ENCODE data around the gene IL17RC. TPM values are rescaled to one million over a fixed set of nuclear protein-coding genes. Genes with fewer than 3 reads are reported as not detected.

IL17RC gene
- total RNA-seq, 6 experiments from 2014 or later = 26.3 to 33.6 (median 29.6) TPM

DNA sequence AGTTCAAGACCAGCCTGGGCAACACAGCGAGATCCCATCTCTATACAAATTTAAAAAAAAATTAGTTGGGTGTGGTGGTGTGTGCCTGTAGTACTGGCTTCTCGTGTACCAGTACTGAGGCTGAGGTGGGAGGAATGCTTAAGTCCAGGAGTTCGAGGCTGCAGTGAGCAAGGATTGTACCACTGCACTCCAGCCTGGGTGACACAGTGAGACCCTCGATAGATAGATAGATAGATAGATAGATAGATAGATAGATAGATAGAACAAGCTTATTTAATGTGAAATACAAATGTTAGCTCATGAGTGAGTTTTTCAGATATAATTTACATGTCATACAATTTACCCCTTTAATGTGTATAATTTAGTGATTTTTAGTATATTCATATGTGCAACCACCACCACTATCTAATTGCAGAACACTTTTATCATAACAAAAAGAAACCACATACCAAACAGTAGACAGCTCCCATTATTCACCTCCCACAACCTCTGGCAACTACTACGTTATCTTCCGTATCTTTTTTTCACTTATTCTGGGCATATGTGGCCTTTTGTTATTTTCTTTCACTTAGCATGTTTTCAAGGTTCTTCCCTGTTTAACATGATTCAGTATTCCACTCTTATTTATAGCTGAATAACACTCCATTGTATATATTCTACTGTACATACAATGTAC lies 48.4 kb downstream of the IL17RC start:
- H3K9me3 Mint-ChIP-seq = no peaks in the 10 kb centered on the region
- peaks cover 35% of the 10 kb centered on the region for H3K36me3 Mint-ChIP-seq (ENCODE audit: low read depth)
- TF ChIP-seq, protein P1, sequence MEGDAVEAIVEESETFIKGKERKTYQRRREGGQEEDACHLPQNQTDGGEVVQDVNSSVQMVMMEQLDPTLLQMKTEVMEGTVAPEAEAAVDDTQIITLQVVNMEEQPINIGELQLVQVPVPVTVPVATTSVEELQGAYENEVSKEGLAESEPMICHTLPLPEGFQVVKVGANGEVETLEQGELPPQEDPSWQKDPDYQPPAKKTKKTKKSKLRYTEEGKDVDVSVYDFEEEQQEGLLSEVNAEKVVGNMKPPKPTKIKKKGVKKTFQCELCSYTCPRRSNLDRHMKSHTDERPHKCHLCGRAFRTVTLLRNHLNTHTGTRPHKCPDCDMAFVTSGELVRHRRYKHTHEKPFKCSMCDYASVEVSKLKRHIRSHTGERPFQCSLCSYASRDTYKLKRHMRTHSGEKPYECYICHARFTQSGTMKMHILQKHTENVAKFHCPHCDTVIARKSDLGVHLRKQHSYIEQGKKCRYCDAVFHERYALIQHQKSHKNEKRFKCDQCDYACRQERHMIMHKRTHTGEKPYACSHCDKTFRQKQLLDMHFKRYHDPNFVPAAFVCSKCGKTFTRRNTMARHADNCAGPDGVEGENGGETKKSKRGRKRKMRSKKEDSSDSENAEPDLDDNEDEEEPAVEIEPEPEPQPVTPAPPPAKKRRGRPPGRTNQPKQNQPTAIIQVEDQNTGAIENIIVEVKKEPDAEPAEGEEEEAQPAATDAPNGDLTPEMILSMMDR (IDR thresholded peaks at IDR 0.05) = no peak
- no peak overlapping the region for H3K27ac Mint-ChIP-seq
- no peaks in the 10 kb centered on the region for H3K27me3 Mint-ChIP-seq (ENCODE audit: insufficient read depth)
- DNase-seq = no peak
- H3K4me3 Mint-ChIP-seq = no peak overlapping the region
- H3K4me1 Mint-ChIP-seq (ENCODE audit: low read depth) = peaks cover 11% of the 10 kb centered on the region

DNA sequence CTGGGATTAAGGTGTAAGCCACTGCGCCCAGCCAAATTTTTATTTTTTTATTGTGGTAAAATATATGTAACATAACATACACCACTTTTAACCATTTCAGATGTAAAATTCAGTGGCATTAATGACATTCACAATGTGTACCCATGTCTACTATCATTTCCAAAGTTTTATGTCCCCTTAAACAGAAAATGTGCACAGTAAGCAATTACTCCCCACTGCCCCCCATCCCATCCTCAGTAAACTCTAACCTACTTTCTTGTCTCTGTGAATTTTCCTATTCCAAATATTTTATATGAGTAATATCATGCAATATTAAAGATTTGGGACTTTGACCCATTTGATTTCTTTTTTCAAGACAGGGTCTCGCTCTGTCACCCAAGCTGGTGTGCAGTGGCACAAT lies 49.9 kb downstream of the IL17RC start:
- Mint-ChIP-seq H3K4me3 (no peak overlapping the region), H3K4me1 (ENCODE audit: low read depth) (peaks cover 26% of the 10 kb centered on the region), H3K27ac (no peak overlapping the region), H3K9me3 (no peaks in the 10 kb centered on the region), H3K36me3 (ENCODE audit: low read depth) (peaks cover 42% of the 10 kb centered on the region), H3K27me3 (ENCODE audit: insufficient read depth) (no peaks in the 10 kb centered on the region)
- TF ChIP-seq, protein P1 (IDR thresholded peaks at IDR 0.05) = no peak
- DNase-seq = no peak

DNA sequence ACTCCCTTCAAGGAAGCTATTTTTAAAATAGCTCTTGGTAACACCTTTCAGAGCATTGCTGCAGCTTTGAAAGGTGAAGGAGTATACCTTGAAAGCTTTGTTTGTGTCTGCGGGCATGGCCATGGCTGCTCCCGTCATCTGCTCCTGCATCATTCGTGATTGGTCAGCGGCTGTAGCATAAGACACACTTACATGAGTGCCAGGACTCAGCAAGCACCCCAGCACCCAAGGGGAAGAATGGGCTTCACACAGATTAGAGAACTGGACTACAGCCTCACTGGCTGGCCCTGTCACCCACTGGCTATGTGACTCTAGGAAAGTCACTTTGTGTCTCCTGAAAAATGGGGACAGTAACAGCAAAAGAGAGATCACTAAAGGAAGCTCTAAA lies 52.7 kb downstream of the IL17RC start:
- Mint-ChIP-seq H3K4me3 (peak overlapping the region; percentile 78), H3K27ac (peak overlapping the region; percentile 88), H3K27me3 (ENCODE audit: insufficient read depth) (no peaks in the 10 kb centered on the region), H3K4me1 (ENCODE audit: low read depth) (peaks cover 30% of the 10 kb centered on the region), H3K36me3 (ENCODE audit: low read depth) (peaks cover 34% of the 10 kb centered on the region), H3K9me3 (no peaks in the 10 kb centered on the region)
- TF ChIP-seq, protein P1 (IDR thresholded peaks at IDR 0.05) = no peak
- no peak for DNase-seq

DNA sequence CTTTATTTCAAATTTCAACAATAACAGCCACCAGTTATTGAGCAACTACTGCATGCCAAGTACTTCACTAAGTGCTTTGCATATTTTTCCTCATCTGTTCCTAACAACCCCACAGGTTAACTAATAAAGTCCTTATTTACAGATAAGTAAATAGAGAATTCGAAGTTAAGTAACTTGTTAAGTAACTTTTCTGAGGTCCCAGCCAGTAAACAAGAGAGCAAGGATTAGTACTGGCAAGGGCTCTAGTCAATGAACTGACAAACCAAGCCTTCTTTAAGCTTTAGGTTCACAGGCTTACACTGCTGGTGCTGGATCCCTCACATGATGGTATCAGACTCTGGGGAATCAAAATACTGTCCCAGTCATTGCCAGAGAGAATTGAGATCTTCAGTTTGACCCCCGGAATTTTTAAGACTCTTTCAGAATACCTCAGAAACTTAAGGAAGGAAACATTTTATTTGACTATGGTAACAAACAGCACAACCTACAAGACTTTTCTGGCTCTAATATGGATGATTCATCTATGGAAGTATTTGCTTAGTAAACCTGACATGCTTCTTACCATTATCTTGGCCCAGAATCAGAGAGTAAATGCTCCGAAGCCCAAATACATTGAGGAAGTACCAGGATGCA lies 53.2 kb downstream of the IL17RC start:
- H3K27ac Mint-ChIP-seq = peak overlapping the region; percentile 88

DNA sequence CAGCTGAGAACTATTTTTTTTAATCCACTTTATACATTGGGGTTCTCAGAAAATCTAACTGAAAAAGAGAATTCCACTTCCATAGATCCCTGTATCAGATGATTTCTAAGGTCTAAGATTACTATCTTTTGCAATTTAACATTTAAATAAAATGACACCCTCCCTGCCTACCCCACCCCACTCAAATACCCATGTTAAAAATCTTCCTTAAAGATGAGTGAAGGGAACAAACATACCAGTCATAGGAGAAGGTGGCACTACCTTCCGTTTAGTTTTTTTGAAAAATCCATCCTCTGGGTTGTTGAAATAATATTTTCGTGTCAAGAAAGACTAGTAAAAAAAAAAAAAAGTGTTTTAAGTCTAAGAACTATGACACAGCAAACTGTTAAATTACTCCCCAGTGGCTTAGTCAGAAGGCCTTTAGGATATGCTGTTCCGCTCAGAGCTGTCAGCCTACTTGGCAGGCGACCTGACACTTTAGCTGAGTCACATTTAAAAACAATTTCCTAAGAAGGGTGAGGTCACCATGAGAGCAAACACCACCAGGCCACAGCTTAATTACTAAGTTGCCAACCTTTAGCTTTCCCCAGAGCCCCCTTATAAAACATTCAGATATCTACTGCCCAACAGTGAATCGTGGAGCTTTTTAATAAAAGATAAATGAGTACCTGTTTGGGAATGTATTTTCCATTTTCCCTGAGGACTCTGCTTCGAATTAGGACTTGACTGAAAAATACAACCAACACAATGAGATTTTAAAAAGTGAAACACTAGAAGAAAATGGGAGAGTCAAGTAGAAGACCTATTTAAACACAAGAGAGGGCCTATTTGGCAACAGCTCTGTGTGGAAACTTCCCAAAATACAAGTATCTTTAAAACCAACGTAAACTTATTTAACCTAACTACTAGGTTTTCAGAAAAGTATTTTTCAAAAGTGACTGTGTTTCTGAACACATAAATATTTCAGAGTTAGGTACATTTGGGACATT lies 60.1 kb downstream of the IL17RC start:
- no peaks in the 10 kb centered on the region for H3K27me3 Mint-ChIP-seq (ENCODE audit: insufficient read depth)
- H3K27ac Mint-ChIP-seq = peak overlapping the region; percentile 92
- TF ChIP-seq, protein P1 (IDR thresholded peaks at IDR 0.05) = no peak
- H3K36me3 Mint-ChIP-seq (ENCODE audit: low read depth) = peaks cover 19% of the 10 kb centered on the region
- H3K4me3 Mint-ChIP-seq = peak overlapping the region; percentile 73
- H3K9me3 Mint-ChIP-seq = no peaks in the 10 kb centered on the region
- DNase-seq = peak; percentile 97
- peaks cover 20% of the 10 kb centered on the region for H3K4me1 Mint-ChIP-seq (ENCODE audit: low read depth)

More for the DNA sequence above, 53.2 kb downstream of the IL17RC start:
- H3K4me1 Mint-ChIP-seq (ENCODE audit: low read depth) = peaks cover 30% of the 10 kb centered on the region
- TF ChIP-seq, protein P1 (IDR thresholded peaks at IDR 0.05) = no peak
- H3K9me3 Mint-ChIP-seq = no peaks in the 10 kb centered on the region
- H3K4me3 Mint-ChIP-seq = peak overlapping the region; percentile 78
- H3K36me3 Mint-ChIP-seq (ENCODE audit: low read depth) = peaks cover 34% of the 10 kb centered on the region
- no peaks in the 10 kb centered on the region for H3K27me3 Mint-ChIP-seq (ENCODE audit: insufficient read depth)
- peak; percentile 85 for DNase-seq

Data from HFFc6 (cell line).